ENCODE data around the gene SDK1. TPM values are rescaled to one million over a fixed set of nuclear protein-coding genes. Genes with fewer than 3 reads are reported as not detected.

Gene SDK1
- total and polyA plus RNA-seq, 2 experiments from 2014 or later, result 2.1 to 10.0 TPM

GRCh38 chr7:3649678-3650440, 348.8 kb downstream of the SDK1 start:
- no peaks in the 10 kb centered on the region for H4K20me1 ChIP-seq (replicated peaks; ENCODE audit: insufficient read depth)
- TF ChIP-seq, protein P1, sequence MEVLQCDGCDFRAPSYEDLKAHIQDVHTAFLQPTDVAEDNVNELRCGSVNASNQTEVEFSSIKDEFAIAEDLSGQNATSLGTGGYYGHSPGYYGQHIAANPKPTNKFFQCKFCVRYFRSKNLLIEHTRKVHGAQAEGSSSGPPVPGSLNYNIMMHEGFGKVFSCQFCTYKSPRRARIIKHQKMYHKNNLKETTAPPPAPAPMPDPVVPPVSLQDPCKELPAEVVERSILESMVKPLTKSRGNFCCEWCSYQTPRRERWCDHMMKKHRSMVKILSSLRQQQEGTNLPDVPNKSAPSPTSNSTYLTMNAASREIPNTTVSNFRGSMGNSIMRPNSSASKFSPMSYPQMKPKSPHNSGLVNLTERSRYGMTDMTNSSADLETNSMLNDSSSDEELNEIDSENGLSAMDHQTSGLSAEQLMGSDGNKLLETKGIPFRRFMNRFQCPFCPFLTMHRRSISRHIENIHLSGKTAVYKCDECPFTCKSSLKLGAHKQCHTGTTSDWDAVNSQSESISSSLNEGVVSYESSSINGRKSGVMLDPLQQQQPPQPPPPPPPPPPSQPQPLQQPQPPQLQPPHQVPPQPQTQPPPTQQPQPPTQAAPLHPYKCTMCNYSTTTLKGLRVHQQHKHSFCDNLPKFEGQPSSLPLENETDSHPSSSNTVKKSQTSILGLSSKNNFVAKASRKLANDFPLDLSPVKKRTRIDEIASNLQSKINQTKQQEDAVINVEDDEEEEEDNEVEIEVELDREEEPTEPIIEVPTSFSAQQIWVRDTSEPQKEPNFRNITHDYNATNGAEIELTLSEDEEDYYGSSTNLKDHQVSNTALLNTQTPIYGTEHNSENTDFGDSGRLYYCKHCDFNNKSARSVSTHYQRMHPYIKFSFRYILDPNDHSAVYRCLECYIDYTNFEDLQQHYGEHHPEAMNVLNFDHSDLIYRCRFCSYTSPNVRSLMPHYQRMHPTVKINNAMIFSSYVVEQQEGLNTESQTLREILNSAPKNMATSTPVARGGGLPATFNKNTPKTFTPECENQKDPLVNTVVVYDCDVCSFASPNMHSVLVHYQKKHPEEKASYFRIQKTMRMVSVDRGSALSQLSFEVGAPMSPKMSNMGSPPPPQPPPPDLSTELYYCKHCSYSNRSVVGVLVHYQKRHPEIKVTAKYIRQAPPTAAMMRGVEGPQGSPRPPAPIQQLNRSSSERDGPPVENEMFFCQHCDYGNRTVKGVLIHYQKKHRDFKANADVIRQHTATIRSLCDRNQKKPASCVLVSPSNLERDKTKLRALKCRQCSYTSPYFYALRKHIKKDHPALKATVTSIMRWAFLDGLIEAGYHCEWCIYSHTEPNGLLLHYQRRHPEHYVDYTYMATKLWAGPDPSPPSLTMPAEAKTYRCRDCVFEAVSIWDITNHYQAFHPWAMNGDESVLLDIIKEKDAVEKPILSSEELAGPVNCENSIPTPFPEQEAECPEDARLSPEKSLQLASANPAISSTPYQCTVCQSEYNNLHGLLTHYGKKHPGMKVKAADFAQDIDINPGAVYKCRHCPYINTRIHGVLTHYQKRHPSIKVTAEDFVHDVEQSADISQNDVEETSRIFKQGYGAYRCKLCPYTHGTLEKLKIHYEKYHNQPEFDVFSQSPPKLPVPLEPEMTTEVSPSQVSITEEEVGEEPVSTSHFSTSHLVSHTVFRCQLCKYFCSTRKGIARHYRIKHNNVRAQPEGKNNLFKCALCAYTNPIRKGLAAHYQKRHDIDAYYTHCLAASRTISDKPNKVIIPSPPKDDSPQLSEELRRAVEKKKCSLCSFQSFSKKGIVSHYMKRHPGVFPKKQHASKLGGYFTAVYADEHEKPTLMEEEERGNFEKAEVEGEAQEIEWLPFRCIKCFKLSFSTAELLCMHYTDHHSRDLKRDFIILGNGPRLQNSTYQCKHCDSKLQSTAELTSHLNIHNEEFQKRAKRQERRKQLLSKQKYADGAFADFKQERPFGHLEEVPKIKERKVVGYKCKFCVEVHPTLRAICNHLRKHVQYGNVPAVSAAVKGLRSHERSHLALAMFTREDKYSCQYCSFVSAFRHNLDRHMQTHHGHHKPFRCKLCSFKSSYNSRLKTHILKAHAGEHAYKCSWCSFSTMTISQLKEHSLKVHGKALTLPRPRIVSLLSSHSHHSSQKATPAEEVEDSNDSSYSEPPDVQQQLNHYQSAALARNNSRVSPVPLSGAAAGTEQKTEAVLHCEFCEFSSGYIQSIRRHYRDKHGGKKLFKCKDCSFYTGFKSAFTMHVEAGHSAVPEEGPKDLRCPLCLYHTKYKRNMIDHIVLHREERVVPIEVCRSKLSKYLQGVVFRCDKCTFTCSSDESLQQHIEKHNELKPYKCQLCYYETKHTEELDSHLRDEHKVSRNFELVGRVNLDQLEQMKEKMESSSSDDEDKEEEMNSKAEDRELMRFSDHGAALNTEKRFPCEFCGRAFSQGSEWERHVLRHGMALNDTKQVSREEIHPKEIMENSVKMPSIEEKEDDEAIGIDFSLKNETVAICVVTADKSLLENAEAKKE (CRISPR knock-in tag; IDR thresholded peaks at IDR 0.05), result no peak
- TF ChIP-seq, protein P2, sequence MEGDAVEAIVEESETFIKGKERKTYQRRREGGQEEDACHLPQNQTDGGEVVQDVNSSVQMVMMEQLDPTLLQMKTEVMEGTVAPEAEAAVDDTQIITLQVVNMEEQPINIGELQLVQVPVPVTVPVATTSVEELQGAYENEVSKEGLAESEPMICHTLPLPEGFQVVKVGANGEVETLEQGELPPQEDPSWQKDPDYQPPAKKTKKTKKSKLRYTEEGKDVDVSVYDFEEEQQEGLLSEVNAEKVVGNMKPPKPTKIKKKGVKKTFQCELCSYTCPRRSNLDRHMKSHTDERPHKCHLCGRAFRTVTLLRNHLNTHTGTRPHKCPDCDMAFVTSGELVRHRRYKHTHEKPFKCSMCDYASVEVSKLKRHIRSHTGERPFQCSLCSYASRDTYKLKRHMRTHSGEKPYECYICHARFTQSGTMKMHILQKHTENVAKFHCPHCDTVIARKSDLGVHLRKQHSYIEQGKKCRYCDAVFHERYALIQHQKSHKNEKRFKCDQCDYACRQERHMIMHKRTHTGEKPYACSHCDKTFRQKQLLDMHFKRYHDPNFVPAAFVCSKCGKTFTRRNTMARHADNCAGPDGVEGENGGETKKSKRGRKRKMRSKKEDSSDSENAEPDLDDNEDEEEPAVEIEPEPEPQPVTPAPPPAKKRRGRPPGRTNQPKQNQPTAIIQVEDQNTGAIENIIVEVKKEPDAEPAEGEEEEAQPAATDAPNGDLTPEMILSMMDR (conservative IDR thresholded peaks at IDR 0.05; ENCODE audit: low read depth in 2 of 2), result no peak
- TF ChIP-seq, protein P3, sequence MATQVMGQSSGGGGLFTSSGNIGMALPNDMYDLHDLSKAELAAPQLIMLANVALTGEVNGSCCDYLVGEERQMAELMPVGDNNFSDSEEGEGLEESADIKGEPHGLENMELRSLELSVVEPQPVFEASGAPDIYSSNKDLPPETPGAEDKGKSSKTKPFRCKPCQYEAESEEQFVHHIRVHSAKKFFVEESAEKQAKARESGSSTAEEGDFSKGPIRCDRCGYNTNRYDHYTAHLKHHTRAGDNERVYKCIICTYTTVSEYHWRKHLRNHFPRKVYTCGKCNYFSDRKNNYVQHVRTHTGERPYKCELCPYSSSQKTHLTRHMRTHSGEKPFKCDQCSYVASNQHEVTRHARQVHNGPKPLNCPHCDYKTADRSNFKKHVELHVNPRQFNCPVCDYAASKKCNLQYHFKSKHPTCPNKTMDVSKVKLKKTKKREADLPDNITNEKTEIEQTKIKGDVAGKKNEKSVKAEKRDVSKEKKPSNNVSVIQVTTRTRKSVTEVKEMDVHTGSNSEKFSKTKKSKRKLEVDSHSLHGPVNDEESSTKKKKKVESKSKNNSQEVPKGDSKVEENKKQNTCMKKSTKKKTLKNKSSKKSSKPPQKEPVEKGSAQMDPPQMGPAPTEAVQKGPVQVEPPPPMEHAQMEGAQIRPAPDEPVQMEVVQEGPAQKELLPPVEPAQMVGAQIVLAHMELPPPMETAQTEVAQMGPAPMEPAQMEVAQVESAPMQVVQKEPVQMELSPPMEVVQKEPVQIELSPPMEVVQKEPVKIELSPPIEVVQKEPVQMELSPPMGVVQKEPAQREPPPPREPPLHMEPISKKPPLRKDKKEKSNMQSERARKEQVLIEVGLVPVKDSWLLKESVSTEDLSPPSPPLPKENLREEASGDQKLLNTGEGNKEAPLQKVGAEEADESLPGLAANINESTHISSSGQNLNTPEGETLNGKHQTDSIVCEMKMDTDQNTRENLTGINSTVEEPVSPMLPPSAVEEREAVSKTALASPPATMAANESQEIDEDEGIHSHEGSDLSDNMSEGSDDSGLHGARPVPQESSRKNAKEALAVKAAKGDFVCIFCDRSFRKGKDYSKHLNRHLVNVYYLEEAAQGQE (IDR thresholded peaks at IDR 0.05; ENCODE audit: unreplicated experiment), result no peak
- TF ChIP-seq EZH2phosphoT487 (IDR thresholded peaks at IDR 0.05; ENCODE audit: unreplicated experiment) (no peak), NANOG (IDR thresholded peaks at IDR 0.05; ENCODE audit: borderline replicate concordance) (no peak), ZNF331 (CRISPR knock-in tag; IDR thresholded peaks at IDR 0.05; ENCODE audit: low read depth) (no peak), EZH2 (IDR thresholded peaks at IDR 0.05; ENCODE audit: low read depth, unreplicated experiment) (no peak), ZNF114 (CRISPR knock-in tag; IDR thresholded peaks at IDR 0.05) (no peak), STAT1 (IDR thresholded peaks at IDR 0.05; ENCODE audit: unreplicated experiment) (no peak), POLR2AphosphoS5 (IDR thresholded peaks at IDR 0.05; ENCODE audit: low read depth) (no peak), JUNB (IDR thresholded peaks at IDR 0.05; ENCODE audit: unreplicated experiment) (no peak), CREB1 (CRISPR knock-in tag; IDR thresholded peaks at IDR 0.05; ENCODE audit: low read depth) (no peak)
- TF ChIP-seq, protein P4, sequence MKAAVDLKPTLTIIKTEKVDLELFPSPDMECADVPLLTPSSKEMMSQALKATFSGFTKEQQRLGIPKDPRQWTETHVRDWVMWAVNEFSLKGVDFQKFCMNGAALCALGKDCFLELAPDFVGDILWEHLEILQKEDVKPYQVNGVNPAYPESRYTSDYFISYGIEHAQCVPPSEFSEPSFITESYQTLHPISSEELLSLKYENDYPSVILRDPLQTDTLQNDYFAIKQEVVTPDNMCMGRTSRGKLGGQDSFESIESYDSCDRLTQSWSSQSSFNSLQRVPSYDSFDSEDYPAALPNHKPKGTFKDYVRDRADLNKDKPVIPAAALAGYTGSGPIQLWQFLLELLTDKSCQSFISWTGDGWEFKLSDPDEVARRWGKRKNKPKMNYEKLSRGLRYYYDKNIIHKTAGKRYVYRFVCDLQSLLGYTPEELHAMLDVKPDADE (IDR thresholded peaks at IDR 0.05), result no peak
- no peak overlapping the region for H3K27ac ChIP-seq (ENCODE audit: low read depth)
- no peaks in the 10 kb centered on the region for H3K36me3 Mint-ChIP-seq (ENCODE audit: low read depth)
- H3K79me2 ChIP-seq (replicated peaks; ENCODE audit: insufficient read depth), result no peaks in the 10 kb centered on the region
- H2AFZ ChIP-seq, result no peak overlapping the region
- H3K27me3 ChIP-seq (ENCODE audit: insufficient read depth), result no peaks in the 10 kb centered on the region
- no peak overlapping the region for H3K27ac Mint-ChIP-seq
- H3K4me2 ChIP-seq, result no peak overlapping the region
- H3K4me3 Mint-ChIP-seq, result no peak overlapping the region
- H3K27me3 Mint-ChIP-seq (ENCODE audit: insufficient read depth, low read depth, poor library complexity), result peaks cover 3% of the 10 kb centered on the region
- peaks cover 4% of the 10 kb centered on the region; the same call in 2 of the 3 replicates for H3K4me1 Mint-ChIP-seq
- ATAC-seq (no peak), DNase-seq (ENCODE audit: low spot score) (no peak)
- H3F3A ChIP-seq (replicated peaks; ENCODE audit: low read depth), result no peaks in the 10 kb centered on the region
- H3K4me3 ChIP-seq, result no peak overlapping the region
- no peaks in the 10 kb centered on the region for H3K36me3 ChIP-seq (ENCODE audit: insufficient read depth)
- no peaks in the 10 kb centered on the region for H3K9me3 Mint-ChIP-seq
- H3K9me2 ChIP-seq (ENCODE audit: insufficient read depth), result 0 out of 2 replicates have a peak, but pooled peaks cover 2% of the 10 kb centered on the region
- no peaks in the 10 kb centered on the region for H3K4me1 ChIP-seq (ENCODE audit: insufficient read depth)

All from GM23338 (cell line).